Measurements from ENCODE around the gene TAPBPL.

DNA sequence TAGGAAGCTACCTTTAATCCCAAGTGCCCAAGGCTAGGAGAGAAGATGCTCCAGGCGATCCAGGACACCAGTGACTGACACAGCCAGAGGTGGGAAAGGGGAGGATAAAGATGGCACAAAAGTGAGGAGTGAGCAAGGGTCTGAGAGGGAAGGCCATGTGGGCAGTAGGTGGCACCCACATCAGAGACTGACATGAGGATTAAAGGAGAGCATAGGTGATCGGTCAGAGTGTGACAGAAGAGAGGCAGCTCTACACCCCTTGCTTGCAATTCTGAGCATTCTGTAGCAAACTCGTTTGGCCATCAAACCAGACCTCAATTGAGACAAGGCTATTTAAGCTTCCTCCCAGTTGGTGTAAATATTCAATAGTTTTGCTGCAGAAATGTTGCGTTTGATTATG lies 7.8 kb upstream of the TAPBPL start:
- TF ChIP-seq SIN3A (IDR thresholded peaks at IDR 0.05; ENCODE audit: borderline replicate concordance, insufficient read depth, low read length), result no peak
- TF ChIP-seq POLR2AphosphoS5 (IDR thresholded peaks at IDR 0.05; ENCODE audit: low read depth, low read length), result no peak
- TF ChIP-seq TAF1 (IDR thresholded peaks at IDR 0.05; ENCODE audit: borderline replicate concordance, insufficient read depth, low read length), result no peak
- TF ChIP-seq, protein P1, sequence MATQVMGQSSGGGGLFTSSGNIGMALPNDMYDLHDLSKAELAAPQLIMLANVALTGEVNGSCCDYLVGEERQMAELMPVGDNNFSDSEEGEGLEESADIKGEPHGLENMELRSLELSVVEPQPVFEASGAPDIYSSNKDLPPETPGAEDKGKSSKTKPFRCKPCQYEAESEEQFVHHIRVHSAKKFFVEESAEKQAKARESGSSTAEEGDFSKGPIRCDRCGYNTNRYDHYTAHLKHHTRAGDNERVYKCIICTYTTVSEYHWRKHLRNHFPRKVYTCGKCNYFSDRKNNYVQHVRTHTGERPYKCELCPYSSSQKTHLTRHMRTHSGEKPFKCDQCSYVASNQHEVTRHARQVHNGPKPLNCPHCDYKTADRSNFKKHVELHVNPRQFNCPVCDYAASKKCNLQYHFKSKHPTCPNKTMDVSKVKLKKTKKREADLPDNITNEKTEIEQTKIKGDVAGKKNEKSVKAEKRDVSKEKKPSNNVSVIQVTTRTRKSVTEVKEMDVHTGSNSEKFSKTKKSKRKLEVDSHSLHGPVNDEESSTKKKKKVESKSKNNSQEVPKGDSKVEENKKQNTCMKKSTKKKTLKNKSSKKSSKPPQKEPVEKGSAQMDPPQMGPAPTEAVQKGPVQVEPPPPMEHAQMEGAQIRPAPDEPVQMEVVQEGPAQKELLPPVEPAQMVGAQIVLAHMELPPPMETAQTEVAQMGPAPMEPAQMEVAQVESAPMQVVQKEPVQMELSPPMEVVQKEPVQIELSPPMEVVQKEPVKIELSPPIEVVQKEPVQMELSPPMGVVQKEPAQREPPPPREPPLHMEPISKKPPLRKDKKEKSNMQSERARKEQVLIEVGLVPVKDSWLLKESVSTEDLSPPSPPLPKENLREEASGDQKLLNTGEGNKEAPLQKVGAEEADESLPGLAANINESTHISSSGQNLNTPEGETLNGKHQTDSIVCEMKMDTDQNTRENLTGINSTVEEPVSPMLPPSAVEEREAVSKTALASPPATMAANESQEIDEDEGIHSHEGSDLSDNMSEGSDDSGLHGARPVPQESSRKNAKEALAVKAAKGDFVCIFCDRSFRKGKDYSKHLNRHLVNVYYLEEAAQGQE (IDR thresholded peaks at IDR 0.05; ENCODE audit: insufficient read depth in 1 of 2, low read depth in 2 of 2, low read length in 2 of 2), result no peak
